NAMALWA (cell line): ENCODE data around the gene SANBR.
"Not testable (repeated sequence)": the region's sequence is repeated elsewhere in the genome, so short reads cannot be mapped to it uniquely, and the experiment has no call there.

Experiments used
- DNase-seq: peaks from one replicate; pipeline ENCODE4 v3.0.0-alpha.2; 2015; ENCODE audit warnings: low spot score

Gene SANBR

DNA sequence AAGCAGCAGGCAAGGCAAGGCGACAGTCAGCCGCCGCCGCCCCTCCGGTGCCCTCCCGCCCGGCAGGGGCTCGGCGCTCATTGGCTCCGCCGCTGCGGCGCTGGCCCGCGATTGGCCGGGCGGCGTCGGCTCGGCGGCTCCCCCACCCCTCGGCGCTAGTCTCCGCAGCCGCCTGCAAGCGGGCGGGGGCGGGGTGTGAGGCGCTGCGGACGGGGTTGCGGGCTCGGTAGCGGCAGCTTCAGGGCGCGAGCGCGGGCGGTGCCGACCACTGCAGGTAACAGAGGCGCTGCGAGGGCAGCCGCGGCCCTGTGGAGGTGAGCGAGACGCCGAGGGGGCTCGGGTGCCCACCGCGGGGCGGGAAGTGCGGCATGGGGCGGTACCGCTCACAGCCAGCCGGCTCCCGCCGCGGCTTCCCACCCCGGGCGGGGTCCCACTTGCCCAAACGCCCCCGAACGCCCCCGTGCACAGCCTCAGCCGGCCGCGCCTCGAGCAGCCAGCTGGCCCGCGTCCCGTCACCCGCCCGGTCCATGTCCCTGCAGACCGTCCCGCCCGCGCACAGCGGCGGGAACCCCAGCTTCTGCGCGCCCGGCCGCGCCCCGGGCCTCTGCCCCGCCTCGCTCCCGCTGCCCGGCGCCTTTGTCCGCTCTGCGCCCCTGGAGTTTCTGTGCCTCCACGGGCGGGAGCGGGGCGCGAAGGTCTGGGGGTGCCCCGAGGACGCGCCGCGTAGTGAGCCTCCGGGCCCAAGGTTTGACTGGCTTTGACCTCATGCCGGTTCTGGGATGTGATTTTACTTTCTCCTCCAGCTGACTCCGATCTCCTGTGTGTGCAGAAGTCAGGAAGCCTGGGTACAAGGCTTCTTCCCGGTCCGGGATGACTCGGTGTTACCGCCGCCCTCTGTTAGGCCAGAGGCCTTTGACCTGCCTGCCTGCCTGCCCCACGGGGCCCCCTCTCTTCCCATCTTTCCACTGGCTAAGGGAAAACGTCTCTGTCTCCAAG, at the start of gene SANBR:
SANBR (plus strand) TSS at position 158 of the 996 bp plus-strand sequence. CDS start 4,480 bp downstream, outside the sequence.
- peak; percentile 89 for DNase-seq

DNA sequence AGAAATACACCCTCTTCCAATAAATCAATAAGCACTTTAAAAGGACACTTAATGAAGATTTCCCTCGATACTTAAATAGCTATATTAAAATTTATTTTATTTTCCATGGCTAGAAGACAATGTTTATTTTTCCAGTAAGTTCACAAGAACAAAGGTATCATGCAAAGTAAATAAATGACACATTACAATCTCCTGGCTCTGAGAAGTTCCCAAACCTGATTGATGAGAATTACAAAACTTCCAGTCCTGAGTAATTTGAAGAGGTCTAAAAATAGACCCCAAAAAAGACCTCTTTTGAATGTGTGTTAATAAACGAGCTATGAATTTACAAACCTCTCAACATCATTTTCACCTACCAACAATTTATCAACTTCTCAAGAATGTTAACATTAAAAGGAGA, 49.7 kb upstream of the SANBR start:
- DNase-seq, result no peak

DNA sequence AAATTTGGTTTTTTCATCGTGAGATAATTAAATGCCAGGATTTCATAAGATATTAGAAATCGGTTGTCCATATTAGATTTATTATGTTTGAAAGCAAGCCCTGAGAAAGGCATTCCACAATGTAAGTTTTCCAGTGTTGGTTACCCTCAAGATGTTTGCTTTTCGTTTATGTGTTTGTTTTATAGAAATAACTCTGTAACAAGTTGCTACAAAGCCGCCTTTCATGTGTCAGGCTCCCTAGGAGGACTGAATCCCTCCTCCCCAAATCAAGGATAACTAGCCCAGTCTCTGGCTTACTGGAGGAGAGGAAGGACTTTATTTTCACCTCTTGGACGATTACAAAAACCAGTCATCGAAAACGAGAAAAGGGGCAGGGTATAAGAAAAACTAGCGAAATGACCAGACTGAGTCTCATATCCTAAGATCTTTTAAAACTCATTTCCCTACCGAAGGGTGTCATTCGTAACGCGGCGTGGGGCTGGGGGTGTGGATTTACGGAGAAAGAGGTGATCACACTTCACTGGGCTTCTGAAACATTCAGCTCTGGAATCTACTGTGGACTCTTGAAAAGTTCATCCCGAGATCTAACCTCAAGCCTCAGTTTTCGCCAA, 49.2 kb upstream of the SANBR start:
- DNase-seq, result no peak

DNA sequence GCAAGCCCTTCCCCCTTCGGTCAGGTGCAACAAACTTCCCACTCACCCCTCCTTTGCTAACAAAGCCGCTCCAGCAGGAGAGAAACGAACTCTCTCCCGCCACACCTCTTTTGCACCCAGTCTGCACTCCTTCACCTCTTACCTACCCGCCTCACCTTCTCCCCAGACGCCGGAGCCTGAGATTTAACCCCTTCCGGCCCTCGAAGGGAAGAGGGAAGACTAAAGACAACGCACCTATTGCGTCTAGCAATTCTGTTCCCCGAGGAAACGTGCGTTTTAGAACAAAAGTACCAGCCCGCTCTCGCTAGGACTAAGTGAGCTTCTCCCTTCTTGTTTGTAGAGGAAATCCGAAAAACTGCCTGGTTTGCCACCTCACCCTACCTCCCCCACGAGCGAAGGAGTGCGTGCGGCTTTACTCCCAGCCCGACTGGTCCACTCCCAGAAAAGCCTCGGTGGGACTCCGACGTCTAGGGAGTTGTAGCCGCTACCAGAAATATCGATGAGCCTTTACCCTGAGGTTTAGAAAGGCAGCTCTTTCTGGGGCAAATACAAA, 48.6 kb upstream of the SANBR start:
- peak; percentile 87 for DNase-seq

DNA sequence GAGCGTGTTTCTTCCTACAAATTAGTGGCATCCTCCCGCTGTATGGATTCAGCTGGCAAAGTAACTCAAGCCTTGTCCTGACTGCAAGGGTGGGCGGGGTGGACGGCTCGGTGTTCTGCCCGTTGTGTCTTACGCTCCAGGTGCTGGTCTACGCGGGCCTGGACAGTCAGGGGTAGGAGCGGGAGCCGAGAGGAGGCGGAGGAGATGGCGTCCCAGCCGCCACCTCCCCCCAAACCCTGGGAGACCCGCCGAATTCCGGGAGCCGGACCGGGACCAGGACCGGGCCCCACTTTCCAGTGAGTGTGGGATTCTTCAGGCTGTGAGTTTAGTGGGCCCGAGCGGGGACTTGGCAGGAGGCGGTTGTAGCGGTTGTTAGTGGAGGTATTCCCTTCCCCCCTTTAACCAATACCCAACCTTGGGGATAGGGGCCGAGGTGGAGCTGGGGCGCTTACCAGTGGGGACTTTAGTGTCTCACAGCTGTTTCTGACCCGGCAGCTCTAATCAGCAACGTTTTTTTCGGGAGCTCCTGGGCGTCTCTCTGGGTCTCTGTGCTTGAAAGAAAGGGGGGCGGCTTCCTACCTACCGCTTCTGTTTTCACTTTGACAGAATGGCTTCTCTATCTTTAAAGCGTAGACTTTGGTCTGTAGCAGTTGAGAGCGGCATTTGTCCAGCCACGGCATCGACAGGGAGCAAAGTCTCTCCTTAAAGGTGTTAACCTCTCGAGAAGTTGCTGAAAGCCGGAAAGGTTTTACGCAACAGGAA, 47.9 kb upstream of the SANBR start, which contains the start of the genes PEX13 and PUS10:
PEX13 (plus strand) TSS at position 165 of the 762 bp plus-strand sequence; CDS start at position 205, 40 bp downstream.
PUS10 (minus strand) TSS at position 700 of the 762 bp plus-strand sequence. CDS start 6,365 bp downstream, outside the sequence.
- DNase-seq, result peak; percentile 73

DNA sequence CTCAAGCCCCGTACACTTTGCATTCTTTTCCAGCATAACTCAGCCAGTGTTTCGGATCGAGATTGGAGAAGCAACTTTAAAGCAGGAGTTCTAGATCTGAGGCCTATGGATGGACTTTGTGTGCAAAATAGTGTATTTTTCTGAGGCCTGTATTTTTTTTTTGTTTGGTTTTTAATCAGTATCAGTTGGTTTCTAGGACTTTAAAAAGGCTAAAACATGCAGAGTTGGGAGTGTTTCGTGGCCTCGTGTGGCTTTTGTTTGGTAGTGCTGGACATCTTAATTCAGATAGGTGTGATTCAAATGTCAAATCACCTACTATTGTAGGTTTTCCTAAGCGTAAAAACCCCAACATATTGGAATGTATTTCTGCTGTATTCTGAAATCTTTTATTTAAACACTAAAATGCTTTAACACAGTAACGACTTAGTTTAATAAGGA, 47.3 kb upstream of the SANBR start:
- no peak for DNase-seq

DNA sequence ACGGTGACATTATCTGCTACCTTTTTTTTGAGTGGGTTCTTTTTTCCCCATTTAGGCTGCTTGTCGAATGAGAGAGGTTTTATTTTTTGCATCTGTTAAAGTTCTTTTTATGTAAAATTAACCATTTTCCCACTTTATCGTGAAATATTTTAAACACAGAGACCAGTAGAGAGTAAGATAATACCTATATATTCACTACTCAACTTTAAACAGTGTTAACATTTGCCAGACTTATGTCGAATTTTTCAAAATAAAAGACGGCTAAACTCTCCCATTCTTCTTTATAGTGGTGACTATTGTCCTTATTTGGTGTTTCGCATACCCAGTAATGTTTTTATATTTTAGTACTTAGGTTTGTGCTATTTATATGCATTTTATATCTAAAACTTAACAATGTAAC, 46.9 kb upstream of the SANBR start:
- no peak for DNase-seq

DNA sequence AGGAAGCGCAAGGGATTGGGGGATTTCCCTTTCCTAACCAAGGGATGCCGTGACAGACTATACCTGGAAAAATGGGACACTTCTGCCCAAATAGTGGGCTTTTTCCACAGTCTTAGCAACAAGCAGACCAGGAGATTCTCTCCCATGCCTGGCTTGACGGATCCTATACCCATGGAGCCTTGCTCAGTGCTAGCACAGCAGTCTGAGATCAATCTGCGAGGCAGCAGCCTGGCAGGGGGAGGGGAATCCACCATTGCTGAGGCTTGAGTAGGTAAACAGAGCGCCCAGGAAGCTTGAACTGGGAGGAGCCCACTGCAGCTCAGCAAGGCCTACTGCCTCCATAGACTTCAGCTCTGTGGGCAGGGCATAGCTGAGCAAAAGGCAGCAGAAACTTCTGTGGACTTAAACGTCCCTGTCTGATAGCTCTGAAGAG, 44.4 kb upstream of the SANBR start:
- no peak for DNase-seq

DNA sequence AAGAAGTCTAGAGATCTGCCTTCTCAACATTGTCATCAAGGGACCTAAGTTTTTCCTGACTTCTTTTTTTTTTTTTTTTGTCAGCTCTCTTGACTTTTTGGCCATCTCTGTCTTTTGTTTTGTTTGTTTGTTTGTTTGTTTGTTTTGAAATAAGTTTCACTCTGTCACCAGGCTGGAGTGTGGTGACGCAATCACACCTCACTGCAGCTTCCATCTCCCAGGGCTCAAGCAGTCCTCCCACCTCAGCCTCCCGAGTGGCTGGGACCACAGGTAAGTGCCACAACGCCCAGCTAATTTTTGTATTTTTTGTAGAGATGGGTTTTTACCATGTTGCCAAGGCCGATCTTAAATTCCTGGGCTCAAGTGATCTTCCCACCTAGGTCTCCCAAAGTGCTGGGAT, 42.0 kb upstream of the SANBR start:
- DNase-seq, result no peak

DNA sequence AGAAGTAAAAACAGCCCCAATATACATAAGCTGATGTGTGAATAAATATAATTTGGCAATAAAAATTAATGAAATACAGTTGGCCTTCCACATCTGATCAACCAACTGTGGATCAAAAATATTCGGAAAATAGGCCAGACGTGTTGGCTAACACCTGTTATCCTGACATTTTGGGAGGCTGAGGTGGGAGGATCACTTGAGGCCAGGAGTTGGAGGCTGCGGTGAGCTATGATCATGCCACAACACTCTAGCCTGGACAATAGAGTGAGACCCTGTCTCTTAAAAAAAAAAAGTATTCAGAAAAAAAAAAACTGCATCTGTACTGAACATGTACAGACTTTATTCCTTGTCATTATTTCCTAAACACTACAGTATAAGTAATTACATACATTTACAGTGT, 36.1 kb upstream of the SANBR start:
- DNase-seq, result no peak

DNA sequence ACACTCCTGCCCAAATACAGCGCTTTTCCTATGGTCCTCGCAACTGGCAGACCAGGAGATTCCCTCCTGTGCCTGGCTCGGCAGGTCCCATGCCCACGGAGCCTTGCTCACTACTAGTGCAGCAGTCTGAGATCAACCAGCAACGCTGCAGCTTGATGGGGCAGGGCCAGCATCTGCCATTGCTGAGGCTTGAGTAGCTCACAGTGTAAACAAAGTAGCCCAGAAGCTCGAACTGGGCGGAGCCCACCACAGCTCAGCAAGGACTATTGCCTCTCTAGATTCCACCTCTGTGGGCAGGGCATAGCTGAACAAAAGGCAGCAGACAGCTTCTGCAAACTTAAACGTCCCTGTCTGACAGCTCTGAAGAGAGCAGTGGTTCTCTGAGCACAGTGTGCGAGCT, 31.1 kb upstream of the SANBR start:
- DNase-seq, result not testable (repeated sequence)

DNA sequence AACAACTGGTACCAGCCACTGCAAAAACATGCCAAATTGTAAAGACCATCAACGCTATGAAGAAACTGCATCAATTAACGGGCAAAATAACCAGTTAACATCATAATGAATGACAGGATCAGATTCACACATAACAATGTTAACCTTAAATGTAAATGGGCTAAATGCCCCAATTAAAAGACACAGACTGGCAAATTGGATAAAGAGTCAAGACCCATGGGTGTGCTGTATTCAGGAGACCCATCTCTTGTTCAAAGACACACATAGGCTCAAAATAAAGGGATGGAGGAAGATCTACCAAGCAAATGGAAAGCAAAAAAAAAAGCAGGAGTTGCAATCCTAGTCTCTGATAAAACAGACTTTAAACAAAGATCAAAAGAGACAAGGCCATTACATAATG, 29.0 kb upstream of the SANBR start:
- not testable (repeated sequence) for DNase-seq

DNA sequence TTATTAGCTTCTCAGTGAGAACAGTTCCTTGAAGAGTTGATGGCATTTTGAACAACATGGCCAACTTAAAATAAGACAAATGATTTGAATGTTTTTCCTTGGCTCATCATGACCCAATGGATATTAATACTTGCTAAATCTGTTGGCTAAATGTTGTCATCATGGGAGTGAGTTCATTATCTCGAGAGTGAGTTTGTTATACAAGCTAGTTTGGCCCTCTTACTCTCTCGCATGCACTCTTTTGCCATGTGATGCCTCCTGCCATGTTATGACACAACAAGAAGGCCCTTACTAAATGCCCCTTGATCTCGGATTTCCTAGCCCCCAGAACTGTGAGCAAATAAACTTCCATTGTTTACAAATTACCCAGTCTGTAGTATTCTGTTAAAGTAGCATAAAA, 22.9 kb upstream of the SANBR start:
- DNase-seq, result no peak

DNA sequence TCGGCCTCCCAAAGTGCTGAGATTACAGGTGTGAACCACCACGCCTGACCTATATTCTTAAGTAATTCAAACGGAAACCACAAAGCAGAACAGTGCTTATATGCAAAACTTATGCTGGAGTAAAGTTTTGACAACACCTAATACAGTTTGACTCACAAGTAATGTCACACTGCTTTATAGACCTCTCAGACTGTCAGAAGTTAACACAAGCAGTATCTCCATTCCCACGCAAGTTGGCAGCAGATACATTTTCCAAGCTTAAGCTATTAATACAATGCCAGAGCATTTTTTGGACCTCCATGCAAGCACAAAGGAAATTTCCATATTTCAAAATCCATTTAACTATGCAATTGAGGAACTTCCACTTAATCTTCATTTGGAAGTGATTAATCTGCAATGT, 21.0 kb upstream of the SANBR start:
- DNase-seq, result peak; percentile 15

DNA sequence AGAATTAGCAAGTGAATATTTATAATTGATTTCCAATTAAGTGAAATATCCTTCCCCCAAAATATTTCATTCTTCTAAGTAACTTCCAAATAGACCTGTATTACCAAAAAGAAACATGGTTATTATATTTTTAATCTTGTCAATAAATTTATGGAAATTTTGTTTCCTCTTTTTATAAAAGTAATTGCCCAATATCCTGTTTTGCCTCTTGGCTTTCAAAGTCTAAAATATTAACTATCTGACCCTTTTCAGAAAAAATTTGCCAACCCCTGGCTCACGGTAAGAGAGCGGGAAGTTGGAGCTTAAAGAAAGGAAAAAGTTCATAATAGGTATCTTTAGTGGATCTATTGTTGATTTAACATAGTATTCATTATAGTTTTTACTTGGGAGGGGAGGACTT, 20.4 kb upstream of the SANBR start:
- no peak for DNase-seq

DNA sequence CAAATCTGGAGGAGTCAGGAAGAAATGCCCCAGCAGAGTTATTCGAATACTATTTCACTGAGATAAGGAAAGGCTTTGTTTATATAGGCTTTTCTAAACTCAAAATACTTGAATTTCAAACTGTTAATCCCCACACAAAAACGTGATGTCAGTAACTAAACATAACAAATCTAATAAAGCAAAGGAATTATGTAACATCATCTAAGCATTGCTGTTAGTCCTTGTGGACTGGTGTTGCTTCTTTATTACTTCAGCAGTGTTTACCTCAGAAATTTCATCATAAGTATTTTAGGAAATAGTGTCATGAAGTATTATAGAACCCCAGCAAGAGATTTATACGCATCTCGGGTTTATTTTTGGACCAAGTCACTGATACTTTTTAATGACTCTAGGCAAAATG, 19.7 kb upstream of the SANBR start:
- DNase-seq, result no peak

DNA sequence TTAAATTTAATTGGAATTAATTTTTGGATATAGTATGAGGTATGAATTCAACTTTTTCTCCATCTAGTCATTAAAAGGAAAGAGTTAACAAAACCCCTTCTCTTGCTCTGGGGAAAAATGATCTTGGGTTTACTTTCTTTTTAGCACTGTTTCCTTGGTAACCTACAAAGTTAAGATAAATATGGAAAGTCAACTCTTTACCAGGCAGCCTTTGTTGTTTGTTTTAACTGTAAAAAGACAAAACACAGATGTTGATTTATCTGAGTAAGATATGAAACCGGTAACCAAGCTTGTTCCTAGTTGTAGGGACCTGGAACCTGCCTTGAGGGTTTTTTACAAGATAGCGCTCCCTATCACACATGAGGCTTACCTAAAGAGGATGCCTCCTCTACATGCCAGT, 10.1 kb upstream of the SANBR start:
- DNase-seq, result peak; percentile 8

DNA sequence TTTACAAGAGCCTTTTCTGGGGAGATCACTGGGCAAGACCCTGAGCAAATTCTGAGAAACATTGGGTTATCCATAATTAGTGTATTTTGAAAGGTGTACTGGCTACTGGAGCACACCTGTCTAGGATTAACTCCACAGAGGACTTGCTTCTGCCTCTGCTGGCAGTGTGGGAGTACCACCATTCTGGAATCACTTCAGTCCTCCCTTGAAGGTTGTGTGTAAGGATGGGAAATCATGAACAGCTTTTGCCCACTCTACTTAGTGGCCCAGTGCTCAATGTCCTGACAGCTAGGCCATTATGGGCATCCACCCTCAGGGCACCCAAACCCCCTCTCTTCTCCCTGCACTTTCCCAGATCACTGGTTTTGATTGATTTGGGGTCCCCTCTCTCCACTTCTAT, 8.1 kb upstream of the SANBR start:
- DNase-seq, result no peak

DNA sequence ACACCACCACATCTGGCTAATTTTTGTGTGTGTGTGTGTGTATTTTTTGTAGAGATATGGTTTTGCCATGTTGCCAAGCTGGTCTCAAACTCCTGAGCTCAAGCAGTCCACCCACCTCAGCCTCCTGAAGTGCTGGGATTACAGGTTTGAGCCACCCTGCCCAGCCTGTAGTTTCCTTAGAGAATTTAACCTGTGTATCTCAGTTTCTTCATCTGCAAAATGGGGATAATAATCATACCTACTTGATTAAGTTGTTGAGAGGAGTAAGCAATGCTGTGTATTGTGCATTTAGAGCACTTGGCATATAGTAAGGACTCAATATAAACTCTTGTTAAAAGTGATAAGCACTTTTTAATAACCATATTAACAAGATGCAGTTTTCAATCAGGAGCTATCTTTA, 6.3 kb upstream of the SANBR start:
- DNase-seq, result no peak

DNA sequence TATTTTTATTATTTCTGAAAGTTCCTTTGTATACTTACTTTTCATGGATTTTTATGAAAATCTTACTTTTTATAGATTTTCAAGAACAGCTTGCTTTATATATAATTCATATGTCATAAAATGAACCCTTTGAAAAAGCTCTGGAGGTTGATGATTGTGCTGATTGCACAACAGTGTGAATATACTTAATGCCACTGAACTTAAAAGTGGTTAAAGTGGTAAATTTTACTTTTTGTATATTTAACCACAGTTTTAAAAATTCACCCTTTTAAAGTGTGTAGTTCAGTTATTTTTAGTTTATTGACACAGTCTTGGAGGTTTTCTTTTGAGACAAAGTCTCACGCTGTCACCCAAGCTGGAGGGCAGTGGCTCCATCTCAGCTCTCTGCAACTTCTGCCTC, 8.4 kb downstream of the SANBR start:
- no peak for DNase-seq

DNA sequence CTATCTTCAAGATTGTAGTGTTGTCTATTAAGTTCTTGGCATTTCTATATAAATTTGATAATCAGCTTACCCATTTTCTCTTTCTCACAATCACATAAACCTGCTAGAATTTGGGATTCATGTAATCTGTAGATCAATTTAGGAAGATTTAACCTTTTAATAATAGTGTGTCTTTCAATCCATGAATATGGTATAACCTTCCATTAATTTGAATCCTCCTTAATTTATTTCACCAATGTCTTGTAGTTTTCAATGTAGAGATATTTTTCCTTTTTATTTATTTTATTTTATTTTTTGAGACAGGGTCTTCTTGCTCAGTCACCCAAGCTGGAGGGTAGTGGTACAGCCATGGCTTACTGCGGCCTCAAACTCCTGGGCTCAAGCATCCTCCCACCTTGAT, 20.2 kb downstream of the SANBR start:
- no peak for DNase-seq

DNA sequence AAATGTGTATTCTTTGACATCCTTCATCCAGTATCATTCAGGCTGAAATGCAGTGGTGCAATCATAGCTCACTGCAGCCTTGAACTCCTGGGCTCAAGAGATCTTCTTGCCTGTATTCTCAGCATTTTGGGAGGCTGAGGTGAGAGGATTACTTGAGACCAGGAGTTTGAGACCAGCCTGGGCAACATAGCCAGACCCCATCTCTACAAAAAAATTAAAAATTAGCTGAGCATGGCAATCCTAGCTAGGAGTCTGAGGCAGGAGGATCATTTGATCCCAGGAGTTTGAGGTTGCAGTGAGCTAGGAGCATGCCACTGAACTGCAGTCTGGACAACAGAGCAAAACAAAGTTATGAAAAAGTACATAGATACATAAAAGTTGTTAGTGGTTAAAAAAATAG, 24.1 kb downstream of the SANBR start:
- no peak for DNase-seq
